Activated CD8-positive, alpha-beta memory T cell treated with anti-CD3 and anti-CD28 coated beads for 4 hours (primary cell): Measurements from ENCODE around the gene TNFRSF1B.

Experiments
- DNase-seq, 2 donors: peaks; one replicate each; pipeline ENCODE4 v3.0.0-alpha.2; 2020; ENCODE audit warnings: low read depth in 2 of 2

Gene TNFRSF1B

DNA sequence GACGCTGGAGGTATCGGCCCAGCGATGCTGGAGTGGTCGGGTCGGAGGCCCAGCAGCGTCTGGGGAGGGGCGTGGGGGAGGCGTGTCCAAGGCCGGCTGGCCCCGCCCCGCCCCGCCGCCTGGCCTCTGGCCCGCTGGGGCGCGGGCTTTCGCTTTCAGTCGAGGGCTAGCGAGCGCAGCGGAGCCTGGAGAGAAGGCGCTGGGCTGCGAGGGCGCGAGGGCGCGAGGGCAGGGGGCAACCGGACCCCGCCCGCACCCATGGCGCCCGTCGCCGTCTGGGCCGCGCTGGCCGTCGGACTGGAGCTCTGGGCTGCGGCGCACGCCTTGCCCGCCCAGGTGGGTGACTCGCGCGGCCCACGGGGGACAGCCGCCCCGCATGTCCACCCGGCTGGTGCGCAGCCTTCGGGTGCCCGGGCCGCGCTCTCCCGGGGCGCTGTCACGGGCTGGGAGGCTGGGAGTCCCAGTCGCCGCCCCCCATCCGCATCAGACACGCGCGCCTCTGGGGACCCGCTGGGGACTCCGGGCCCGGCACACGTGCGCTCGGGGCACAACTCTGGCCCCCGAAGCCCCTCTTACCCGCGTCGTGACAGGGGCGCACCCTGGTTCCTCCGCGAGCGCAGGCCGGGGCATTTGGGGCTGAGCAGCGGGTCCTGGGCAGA, at the start of gene TNFRSF1B:
TSS of gene TNFRSF1B (plus strand) at position 158 of the 659 bp plus-strand sequence. CDS start at position 259, 101 bp downstream.
- DNase-seq: peak; percentile 43

DNA sequence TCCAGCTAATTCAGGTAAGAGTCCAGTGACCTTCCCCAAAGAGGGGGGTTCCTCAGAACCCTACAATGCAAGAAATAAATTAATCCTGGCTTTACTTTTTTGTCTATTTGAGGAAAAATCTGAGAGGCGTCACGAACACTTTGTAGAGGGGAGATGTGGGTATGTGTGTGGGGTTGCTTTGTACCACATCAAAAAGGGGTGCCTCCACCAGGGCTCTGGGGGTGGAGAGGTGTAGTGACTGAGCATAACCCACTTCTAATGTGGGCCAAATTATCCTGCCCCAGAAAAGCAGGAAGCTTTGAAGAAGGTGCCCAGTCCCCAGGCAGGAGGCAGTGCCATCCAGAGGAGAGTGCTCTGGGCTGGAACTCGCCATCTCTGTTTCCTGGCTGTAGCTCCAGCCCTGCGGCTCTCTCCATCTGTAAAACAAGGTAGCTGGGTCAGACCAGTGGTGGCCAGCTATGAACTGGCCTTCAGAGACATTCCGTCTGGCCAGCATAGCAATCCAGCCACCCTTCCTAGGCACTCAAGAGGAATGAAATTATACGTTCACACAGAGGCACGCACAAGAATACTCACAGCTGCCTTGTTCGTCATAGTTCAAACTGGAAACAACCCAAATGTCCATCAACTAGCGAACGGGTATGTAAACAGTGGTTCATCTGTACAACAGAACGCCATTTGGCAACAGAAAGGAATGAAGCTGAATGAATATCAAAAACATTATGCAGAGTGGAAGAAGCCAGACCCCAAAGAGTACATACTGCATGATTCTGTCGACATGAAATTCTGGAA, 45.4 kb upstream of the TNFRSF1B start:
- DNase-seq: peak in 1 of 2 donors; percentile 24

DNA sequence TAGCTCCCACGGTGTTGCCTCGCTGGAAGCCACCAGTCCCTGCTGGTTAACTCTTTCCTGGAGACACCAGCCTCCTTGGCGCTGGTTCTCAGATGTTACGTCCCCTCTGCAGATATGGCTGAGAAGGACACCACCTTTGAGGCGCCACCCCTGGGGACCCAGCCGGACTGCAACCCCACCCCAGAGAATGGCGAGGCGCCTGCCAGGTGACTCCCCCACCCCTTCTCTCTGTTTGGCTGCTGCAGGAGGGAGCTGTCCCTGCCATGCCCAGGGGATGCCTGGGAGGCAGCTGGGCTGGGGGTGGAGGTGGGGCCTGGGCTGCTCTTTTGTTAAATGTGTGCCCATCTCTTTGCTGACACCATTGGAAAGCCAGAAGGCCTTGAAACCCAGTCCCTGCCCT, 43.6 kb upstream of the TNFRSF1B start:
- DNase-seq: no peak

DNA sequence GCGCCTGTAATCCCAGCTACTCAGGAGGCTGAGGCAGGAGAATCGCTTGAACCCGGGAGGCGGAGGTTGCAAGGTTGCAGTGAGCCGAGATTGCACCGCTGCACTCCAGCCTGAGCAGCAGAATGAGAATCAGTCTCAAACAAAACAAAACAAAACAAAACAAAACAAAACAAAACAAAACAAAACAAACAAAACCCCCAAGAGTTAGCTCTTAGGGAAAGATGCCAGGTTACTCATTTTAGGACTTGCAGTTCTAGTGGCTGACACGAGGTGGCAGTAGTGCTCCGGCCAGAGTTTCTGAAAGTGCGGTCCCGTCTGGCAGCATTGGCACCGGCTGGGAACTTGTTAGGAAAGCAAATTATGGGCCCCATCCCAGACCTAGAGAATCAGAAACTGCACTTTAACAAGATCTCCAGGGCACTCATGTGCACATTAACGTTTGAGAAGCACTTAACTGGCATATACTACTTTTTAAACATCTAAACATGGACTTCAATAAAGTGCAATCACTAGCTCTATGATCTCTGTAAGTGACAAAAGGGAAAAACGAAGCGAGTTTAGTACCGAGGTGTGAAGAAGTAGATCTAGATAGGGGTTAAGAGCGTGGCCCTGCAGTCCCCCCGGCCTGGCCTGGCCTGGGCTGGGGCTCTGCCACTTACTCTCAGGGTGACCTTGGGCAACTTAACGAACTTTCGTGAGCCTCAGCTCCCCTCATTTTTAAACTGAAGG, 41.9 kb upstream of the TNFRSF1B start:
- DNase-seq: peak; percentile 48 to 60

DNA sequence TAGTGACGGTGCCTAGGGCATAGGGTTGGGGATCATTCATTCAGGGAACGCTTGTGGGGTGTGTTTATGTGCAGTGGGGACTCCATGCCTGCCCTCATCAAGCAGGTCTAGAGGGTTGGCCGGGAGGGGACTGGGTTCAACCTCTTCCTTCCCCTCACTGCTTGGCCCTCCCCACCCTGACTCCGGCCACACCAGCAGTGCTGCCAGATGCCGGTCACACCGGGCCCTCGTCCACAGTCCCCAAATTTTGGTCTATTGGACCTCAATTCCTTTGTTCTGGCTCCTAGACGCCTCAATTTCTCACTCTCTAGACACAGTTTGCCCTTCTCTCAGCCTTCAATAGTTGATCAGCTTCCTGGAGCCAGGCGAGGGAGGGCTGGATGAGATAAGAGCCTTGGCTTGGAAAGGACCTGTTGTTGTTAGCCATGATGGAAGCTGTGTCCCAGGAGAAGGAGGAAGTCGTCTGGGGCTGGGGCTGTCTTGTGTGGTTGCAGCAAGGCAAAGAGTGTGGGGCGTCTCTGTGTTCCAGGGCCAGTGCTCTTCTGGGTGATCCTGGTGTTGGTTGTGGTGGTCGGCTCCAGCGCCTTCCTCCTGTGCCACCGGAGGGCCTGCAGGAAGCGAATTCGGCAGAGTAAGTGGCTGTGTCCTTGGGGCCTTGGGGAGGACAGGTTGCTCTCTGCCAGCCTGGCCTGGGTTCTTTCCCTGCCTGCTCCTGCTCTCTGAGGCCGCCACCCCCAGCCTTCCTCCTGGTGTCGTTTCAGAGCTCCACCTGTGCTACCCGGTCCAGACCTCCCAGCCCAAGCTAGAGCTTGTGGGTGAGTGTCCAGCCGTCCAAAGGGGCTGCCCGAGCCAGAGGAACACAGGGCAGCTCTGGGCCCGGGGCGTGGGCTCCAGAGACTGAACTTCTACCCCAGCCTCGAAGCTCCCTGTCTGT, 41.1 kb upstream of the TNFRSF1B start:
- no peak for DNase-seq

DNA sequence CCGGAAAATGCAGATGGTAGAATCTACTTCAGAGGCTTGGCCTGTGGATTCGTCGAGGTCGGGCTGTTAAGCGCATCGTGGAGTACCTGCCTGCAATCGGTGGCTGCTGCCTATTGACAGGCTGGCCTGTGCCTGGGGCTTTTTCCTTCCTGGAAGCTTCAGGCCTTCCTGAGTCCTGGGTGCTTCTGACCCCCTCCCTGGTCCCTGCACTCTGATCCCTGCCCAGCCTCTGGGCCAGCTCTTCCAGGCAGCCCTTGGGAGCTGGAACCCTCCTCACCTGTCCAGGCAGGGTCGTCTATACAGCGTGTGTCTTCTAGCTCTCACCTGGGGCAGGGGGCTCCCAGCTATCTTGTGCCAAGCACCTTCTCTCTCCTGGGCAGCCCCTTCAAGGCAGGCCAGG, 40.0 kb upstream of the TNFRSF1B start:
- no peak for DNase-seq

DNA sequence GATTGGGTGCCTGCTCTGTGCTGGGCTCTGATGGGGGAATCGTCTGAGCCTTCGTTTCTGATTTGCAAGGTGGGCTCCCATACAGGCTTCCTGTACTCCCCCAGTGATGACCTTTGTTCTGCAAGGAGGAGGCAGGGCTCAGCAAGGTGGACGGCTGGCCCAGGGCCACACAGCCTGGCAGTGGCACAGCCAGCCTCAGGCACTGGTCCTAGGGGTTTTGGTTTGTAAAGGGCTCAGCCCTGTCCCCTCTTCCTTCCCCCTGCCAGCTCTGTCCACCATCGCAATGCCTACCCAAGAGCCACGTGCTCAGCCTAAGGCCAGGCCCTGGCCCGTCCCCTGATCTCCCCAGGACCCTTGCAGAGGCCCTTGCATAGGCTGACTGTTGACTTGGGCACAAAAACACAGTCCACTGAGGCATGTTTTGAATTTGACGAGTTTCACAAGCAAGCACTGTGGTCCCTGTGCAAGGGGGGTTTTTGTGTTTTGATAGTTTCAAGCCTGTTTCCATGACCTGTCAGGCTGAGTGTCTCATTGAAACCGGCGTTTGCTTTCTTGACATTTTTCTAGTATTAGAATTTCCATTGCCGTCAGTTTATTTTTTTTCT, 39.5 kb upstream of the TNFRSF1B start:
- DNase-seq: no peak

DNA sequence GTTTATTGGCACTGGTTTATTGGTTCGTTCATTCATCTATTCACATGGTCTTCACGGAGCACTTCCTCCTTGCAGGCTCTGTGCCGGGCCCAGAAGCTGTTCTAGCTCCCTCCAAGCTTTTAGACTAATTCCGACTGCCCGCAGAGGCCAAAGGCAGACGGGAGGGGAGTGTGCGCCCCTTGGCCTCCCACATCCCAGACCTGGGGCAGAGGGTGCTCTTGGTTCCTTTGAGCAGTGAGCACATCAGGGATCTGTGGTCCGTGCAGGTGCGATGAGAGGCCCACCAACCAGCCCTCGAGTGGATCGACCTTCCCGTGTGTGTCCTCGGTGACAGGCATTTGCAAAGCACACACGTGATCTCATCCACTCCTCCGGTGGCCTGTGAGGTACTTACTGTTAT, 38.7 kb upstream of the TNFRSF1B start:
- no peak for DNase-seq

DNA sequence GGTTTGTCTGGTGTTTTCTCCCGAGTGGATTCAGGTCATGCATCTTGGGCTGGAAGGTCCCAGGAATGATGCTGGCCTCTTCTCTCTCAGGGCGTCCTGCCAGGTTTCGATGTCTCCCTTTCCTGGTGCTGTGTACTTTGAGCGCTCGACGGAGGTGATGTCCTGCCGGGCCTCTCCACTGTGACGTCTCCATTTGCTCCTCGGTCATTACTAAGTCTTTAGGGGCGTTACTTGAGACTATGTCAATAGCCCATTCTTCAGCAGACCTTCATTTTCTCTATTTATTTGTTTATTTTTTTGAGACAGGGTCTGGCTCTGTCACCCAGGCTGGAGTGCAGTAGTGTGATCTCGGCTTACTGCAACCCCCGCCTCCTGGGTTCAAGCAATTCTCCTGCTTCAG, 37.2 kb upstream of the TNFRSF1B start:
- DNase-seq: no peak

DNA sequence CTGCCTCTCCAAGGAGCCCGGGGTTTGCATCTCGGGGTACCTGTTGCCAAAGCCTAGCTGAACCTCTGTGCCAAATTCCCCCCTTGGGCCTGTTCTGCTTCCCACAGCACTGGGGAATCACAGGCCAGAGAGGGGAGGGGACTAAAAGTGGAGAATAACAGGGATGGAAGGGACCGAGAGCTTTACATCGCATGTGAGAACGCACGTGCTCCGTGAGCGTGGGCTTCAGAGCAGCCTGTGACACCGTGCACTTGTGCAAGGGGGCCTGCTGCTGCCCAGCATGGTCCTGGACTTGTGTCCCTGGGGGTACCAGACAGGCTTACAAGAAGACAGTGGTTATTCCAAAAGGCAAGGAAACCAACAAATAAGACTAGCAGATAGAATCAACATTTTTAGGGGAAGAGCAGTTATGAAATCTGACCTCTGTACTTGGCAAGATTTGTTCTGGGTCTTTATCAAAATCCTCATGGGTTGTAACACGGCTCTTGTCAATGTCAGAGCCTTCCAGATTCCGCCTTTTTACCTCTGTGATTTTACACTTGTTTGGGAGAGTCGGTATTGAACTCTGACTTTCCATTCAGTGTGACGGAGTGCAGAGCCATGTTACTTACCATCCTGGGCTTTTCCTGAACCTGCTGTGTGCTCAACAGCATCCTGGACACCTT, 36.2 kb upstream of the TNFRSF1B start:
- no peak for DNase-seq

DNA sequence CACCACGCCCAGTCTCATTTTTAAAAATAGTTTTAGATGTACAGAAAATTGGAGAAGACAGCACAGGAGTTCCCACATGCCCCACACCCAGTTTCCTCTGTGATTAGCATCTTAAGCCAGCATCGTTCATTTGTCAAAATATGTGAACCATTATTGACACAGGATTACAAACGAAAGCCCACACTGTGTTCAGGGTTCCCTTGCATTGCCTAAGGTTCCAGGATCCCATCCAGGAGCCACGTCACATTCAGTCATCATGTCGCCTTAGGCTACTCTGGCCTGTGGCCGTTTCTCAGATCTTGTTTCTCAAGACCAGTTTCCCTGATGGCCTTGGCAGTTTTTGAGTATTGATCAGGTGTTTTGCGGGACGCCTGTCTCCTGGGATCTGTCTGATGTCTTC, 34.7 kb upstream of the TNFRSF1B start:
- DNase-seq: no peak

DNA sequence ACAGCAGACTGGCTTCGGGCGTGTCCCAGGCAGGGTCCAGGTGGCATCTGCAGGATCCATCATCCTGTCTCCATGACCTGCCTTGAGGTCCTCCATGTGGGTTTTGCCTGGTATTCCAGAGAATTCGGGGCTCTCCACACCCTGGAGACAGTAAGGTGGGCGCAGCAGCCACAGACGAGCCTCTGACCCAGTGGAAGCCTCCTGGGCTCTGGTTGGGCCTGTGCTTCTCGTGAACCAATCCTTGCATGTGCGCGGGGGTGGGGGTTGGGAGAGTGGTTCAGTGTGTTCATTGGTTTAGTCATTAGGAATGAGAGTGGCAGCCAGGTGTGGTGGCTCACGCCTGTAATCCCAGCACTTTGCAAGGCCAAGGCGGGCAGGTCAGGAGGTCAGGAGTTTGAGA, 32.1 kb upstream of the TNFRSF1B start:
- no peak for DNase-seq

DNA sequence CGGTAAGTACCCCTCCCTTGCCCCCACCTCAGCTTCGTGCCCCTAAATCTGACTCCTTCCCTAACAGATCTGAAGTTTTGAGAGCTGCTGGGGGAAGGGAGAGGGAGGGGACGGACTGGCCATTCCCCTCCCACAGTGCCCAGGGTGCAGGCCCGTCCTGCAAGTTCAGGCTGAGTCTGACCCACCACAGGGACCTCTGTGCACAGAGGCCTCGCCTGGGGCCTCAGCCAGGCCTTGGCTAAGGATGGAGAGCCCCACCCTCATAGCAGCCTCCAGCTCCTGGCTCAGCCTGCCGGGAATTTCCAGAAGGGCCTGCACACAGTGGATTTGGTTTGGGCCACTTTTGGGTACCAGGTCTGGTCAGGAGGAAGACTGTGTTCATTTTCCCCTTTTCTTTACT, 31.2 kb upstream of the TNFRSF1B start:
- DNase-seq: no peak

DNA sequence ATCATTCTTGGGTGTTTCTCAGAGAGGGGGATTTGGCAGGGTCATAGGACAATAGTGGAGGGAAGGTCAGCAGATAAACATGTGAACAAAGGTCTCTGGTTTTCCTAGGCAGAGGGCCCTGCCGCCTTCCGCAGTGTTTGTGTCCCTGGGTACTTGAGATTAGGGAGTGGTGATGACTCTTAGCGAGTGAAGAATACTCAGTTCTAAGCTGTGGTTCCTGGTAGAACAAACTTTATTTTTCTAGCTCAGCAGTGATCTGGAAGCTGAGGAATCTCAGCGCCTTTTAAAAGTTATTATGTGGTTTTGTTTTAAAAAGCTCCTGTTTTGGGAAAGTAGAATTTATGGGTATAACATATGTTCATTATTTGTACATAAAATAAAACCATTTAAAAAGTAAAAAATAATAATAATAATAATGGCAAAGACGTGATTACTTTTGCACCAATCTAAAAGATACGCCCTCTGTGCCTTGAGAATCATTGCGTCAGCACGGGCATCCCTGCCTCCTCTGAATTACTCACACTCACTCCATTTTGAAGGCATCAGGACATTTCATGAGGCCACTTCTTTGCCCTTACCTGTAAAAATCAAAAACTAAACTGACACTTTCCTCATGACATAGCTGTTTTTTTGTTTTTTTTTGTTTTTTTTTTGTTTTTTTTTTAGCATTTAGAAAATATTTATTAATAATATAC, 29.7 kb upstream of the TNFRSF1B start:
- no peak for DNase-seq

DNA sequence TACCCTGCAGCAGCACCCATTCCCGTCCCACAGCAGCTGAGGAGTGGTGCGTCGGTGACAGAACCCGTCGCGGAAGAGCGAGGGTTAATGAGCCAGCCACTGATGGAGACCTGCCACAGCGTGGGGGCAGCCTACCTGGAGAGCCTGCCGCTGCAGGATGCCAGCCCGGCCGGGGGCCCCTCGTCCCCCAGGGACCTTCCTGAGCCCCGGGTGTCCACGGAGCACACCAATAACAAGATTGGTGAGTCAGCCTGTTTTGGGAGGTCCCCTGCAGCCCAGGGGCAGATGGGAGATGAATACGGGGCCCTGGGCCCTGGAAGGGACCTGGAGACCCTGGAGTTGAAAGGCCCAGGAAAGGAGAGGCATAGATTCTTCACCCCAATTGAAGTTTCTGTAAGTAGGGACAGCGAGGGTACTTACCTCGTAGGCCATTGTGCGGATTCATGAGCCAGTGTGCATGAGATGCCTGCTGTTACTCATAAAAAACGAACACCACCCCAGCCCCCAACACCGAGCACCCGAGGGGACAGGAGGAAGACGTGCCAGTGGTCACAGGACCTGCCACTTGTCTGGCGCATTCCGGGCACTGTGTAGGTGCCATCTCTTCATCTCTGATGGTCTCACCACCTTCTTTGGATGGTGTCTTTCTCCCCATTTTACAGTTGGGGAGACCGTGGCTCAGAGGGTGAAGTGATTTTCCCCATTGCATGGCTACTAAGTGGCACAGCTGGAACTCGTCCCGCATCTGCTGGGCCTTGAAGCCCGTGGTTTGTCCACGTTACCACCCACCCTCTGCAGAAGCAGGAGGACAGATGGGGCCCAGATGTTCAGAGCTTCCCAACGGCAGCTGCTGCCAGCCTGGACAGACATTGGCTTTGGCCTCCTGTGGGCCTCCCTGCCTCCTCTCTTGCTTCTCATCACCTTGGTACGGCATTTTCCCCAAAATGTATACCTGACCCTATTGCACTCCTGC, 28.3 kb upstream of the TNFRSF1B start:
- no peak for DNase-seq

DNA sequence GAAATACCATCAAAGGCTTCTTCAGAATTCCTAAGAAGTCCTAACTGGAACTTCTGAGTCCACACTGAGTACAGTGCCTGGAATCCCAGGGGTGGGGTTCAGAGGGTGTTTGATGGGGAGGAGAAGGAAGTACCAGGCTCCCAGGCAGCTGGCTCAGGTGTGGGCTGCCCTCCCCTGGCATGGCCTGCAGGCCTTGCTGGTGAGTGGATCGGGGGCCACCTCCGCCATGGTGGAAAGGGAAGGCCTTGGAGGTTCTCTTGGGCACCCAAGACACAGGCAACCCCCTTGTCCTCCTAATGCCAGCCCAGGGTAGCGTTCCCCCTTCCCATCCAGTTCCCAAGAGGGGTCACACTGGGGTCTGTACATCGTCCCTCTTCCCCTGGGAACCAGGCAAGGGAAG, 26.8 kb upstream of the TNFRSF1B start:
- no peak for DNase-seq

DNA sequence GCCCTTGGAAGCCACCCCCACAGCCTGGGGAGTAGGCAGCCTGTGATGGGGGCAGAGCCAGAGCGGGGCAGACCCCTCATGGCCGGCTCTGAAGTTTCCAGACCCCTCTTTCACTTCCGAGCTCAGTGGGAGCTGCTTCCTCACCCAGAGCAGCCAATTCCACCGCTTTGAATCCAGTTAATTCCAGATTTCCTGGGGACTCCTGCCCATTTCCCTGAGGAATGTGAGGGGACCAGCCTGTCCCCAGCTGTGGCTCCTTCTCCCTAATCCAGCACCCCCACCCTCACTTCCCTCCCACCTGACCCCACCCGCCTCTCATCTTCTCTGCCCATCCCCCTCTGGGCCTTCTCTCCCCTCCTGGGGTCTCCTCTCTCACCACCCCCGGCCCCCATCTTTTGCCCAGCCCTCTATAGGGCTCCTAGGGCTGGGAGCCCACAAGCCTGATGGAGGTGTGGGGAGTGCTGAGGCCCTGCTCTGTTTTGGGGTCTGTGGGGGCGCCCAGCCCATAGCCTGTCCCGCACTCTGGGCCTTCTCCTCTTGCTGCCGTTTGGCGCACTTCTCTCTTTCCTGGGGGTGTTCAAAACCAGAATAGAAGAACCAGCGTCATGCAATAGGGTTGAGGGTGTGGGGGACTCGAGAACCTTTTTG, 26.2 kb upstream of the TNFRSF1B start:
- no peak for DNase-seq

DNA sequence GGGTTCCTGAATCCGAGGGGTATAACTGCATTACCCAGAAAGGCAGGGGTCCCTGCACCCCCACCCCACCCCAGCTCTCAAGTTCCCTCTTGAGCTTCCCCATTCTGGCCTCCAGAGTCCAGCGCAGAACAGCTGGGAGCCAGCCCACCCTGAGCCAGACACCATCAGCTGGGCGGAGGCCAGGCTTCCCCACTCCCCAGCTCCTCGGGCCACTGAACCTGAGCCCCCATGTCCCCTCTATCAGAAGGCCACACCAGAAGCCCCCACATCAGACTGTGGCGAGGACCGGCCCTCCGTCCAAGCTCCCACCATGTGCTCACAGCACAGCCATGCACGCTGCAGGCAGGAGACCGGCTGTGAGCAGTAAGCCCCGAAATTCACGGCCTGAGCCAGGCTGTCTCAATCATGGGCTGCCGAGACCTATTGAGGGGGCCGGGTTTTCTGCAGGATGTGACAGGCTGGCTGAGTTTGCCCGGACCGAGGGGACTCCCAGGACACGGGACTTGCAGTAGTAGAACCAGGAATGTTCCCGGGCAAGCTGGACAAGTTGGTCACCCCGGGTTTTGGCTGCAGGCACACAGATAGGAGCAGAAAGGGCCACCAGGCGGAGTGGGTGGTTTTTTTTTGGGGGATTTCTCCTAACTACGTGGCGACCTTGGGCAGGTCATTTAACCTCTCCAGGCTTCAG, 25.5 kb upstream of the TNFRSF1B start:
- DNase-seq: no peak
